Transverse colon (tissue), 4 donors: ENCODE measurements around the gene GDE1.

Experiments used
- CTCF ChIP-seq, 5 experiments: fragments of 200-600 bp in 3 of 5; fragments of 450-650 bp in 2 of 5; sonication (generic) in 3 of 5; IDR thresholded peaks; 1 replicate in 2 of 5; 2 replicates in 3 of 5; pipeline ENCODE4 v1.5.1; 2016 to 2017; ENCODE audit warnings: antibody characterized with exemption in 5 of 5, inconsistent platforms in 3 of 5, mild to moderate bottlenecking in 2 of 5, moderate library complexity in 1 of 5
- EP300 ChIP-seq: sonication (generic); formaldehyde crosslinking; IDR thresholded peaks from one replicate; pipeline ENCODE4 v1.6.1; 2017; ENCODE audit warnings: antibody characterized with exemption, low read depth
- POLR2AphosphoS5 ChIP-seq, 3 donors: sonication (generic); formaldehyde crosslinking; IDR thresholded peaks; one replicate each; pipeline ENCODE4 v1.6.1; 2016; ENCODE audit warnings: antibody characterized with exemption in 3 of 3

GRCh38 chr16:19522397-19522732 is 467 bp upstream of the GDE1 start:
- TF ChIP-seq CTCF (IDR thresholded peaks at IDR 0.05) (no peak), POLR2AphosphoS5 (IDR thresholded peaks at IDR 0.05) (no peak), EP300 (no peak)
